ENCODE data around the gene PLCG1.

The PLCG1 gene

DNA sequence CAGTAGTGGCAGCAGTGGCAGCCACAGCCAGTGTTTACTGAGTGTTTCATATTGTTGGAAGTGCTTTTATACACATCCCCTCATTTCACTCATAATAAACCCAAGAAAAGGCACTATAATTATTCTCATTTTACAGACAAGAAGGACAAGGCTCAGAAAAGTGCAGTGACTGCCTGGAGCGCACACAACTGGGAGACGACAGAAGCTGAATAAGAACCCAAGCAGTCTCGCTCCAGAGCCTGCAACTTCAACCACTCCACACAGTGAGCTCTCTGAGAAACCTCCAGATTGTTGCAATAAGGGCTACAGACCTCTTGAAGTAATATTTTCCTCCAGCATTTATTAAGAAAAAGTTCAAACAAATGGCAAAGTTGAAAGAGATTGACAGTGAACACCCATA lies 76.9 kb downstream of the PLCG1 start:
- no peak for DNase-seq (ENCODE audit: low read depth)

DNA sequence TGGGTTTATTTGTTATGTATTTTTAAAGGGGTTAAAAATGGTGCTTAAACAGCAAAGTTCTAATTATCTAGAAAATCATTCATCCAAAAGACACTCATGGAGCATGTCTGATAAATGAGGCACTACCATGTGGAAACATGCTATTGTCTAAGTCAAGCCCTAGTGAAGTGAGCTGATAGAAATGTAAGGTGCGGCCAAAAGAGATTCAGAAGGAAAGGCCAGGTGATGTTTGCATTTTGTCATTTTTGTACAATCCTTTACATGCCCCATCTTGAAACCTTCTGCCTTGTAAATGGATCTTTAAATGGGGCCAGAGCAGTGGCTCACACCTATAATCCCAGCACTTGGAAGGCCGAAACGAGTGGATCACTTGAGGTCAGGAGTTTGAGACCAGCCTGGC lies 77.3 kb downstream of the PLCG1 start:
- DNase-seq (ENCODE audit: low read depth) = no peak

DNA sequence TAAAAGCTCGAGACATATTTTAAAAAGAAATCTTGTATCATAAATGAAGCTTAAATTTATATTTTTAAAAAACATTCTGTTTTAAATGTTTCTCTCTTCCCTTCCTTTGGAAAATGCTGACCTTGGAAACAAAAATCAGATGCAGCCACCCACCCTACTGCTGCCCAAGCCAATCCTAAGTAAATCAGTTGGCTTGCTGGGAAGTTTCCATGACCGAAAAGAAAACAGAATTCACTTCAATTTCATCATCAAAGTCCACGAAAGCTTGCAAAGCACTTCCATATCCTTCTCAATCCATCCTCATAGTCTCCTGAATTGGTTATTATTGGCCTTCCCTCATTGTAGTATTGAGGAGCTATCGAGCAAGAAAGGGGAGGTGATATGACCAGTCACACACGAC lies 80.1 kb downstream of the PLCG1 start:
- no peak for DNase-seq (ENCODE audit: low read depth)

DNA sequence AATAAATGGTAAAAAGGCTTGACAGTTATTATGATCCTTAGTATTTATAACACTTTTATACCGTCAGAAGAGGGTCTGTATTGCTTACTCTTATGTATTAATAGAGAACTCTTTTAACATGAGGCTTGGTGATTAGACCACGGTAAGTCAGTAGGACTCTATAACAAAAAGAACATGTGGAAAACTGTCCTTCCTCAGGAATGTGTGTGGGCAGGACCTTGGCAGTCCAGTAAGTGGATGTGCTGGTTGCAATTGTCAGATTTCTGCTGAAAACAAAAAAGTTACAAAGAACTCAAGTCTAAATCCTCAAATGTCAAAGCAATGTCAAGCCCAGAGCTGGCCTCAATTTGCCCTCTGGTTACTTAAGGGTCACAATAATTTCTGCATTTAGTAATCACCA lies 81.1 kb downstream of the PLCG1 start:
- no peak for DNase-seq (ENCODE audit: low read depth)

DNA sequence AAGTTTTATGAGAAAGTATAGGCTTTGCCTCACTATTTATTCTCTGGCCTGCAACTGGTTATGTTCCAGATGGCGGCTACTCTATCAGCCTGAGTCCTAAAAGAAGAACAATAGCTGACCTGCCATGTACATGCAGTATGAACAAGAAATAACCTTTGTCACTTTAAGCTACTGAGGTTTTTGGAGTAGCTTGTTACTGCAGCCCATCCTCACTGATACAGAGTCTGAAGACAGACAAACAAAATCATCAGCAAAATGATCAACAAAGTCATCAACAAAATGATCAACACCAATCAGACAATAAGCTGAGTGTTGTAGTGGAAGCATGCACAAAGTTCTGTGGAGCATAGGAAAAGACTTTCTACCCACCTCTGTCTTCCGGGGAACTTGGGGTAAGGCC lies 82.5 kb downstream of the PLCG1 start:
- no peak for DNase-seq (ENCODE audit: low read depth)

DNA sequence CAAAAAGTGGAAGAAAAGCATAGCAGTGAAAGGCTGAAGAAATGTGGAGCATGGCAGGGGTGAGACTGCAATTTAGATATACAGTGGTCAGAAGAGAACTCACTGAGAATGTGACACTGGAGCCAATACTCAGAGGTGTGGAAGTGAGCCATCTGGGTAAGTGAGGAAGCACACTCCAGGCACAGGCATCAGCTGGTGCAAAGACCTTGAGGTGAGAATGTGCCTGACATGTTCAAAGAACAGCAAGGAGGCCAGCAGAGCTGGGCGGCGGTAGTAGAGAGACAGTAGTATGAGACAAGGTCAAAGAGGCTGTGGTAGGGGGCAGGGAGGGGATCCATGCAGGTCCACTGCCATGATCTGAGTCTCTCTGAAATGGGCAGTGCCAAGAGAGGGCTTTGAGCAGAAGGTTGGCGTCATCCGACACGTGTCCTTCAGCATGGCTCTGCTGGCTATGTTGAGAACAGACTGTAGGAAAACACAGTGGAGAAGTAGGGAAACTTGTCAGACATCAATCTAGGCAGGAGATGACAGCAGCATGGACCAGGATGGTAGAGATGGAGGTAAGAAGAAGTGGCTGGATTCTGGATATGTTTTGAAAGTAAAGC lies 84.4 kb downstream of the PLCG1 start:
- no peak for DNase-seq (ENCODE audit: low read depth)

DNA sequence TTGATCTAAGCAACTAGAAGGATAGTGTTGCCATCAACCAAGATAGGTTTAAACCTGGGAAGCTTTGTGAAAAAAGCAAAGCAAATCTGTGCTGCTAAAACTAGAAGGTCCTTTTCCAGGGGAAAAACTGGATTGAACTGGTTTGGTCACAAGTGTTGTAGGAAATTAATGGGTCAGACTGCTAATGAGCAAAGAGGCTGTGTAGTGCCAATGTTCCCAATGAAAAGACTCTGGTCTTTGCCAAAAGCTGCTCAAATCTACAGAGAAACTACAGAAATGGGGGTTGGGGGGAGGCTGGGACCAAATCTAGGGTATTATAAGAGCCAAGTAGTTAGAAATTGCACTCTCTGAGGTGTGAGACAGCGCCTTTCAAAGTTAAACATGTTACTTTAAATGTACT lies 85.0 kb downstream of the PLCG1 start:
- DNase-seq (ENCODE audit: low read depth) = no peak

DNA sequence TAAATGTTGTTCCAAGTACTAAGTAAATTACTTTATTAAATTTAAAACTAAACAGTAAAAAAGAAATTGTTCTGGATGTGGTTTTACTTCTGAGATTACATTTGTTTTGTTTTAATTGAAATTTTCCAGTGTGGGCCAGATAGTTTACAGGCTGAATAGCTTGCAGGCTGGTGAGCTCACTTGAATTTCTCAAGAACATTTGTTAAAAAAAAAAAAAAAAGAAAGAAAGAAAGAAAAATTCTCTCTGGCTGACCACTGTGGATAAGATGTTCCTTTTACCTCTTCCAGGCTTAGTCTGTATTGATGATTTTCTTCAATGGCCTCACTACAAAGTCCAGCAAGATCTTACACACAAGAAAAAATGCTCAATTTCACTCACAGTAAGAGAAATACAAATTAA lies 85.4 kb downstream of the PLCG1 start:
- DNase-seq (ENCODE audit: low read depth) = no peak

DNA sequence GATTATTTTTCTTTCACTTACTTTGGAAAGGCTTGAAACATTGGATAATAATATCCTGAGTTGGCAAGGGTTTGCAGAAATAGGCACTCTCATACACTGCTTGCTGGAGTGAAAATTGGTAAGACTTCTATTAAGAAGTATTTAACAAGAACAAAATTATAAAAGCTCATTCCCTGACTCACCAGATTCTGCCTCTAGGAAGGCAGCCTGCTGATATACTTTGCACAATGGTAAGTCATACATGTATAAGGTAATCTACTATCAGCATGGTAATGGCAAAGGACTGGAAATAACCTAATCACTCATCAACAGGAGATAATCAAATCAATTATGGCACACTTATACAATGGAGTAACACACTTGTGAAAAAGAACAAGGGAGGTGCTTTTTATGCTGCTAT lies 85.8 kb downstream of the PLCG1 start:
- DNase-seq (ENCODE audit: low read depth) = no peak

DNA sequence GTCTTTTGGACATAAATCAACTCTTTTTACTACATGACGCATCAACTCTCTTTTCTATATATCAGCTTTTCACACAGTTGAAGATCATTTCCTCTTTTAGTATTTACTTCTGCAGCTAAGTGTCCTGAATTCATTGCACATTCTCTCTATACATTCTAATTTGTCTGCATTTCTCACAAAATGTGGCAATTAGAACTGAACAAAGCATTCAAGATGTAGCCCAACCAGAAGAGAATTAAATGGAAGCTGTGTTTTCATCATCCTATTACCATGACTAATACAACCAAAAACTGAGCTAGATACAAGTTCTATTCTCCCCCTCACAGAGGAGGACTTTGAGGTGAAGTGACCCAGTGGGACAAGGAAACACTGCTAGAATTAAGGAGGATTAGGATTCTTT lies 86.9 kb downstream of the PLCG1 start:
- no peak for DNase-seq (ENCODE audit: low read depth)

DNA sequence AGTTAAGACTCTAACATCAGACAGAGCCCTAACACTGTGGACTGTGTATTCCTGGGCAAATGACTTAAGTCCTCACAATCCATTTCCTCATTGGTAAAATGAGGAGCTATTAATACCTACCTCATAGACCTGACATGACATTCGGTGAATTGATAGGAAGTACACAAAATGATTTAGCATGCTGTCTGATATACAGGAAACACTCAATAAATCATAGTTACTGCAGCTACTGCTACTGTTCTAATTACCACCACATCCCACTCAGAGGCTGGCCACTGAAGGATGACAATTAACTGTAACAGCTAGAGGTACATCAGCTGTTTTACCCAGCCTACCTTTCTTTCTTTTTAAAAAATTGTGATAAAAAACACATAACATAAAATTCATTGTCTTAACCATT lies 87.7 kb downstream of the PLCG1 start:
- no peak for DNase-seq (ENCODE audit: low read depth)

DNA sequence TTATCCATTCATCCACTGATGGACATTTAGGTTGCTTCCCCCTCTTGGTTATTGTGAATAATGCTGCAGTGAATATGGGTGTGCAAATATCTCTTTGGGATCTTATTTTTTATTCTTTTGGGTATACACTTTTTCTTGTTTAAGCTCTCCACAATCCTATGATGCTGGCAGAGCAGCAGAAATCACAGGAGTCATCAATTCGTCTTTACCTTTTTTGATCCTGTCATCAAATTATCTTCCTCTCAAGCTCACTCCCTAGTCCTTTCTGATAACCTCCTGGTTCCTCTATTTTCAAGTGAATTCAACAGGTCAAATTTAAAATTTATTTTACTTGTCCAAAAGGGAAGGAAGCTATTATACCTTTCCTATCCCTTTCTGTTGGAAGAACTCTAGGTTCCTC lies 89.1 kb downstream of the PLCG1 start:
- DNase-seq (ENCODE audit: low read depth) = no peak

Data from stimulated activated CD4-positive, alpha-beta T cell treated with anti-CD3 and anti-CD28 coated beads, Interleukin-2, amount 100 ng/mL, for 4 hours (primary cell).